Mucosa of stomach (tissue), 1 donor: ENCODE results near the gene CWC15.
"Not testable (repeated sequence)": the region's sequence is repeated elsewhere in the genome, so short reads cannot be mapped to it uniquely, and the experiment has no call there.

Experiments used
- H3K27me3 ChIP-seq: one replicate; pipeline ENCODE4 v1.7.0; 2013; ENCODE audit warnings: mild to moderate bottlenecking, low read length; ENCODE audit not compliant: control insufficient read depth, insufficient read depth
- H3K36me3 ChIP-seq: one replicate; pipeline ENCODE4 v1.7.0; 2013; ENCODE audit warnings: low read length; ENCODE audit not compliant: control insufficient read depth, insufficient read depth
- H3K4me1 ChIP-seq: one replicate; pipeline ENCODE4 v1.7.0; 2013; ENCODE audit warnings: mild to moderate bottlenecking, low read length; ENCODE audit not compliant: control insufficient read depth, insufficient read depth
- H3K4me3 ChIP-seq: one replicate; pipeline ENCODE4 v1.7.0; 2013; ENCODE audit warnings: low read length
- H3K9ac ChIP-seq: one replicate; pipeline ENCODE4 v1.7.0; 2013; ENCODE audit warnings: mild to moderate bottlenecking, low read length, moderate library complexity
- H3K9me3 ChIP-seq: one replicate; pipeline ENCODE4 v1.7.0; 2013; ENCODE audit warnings: mild to moderate bottlenecking, low read length, moderate library complexity; ENCODE audit not compliant: control insufficient read depth
- donor health status: Pancreatic carcinoma.

The CWC15 gene

DNA sequence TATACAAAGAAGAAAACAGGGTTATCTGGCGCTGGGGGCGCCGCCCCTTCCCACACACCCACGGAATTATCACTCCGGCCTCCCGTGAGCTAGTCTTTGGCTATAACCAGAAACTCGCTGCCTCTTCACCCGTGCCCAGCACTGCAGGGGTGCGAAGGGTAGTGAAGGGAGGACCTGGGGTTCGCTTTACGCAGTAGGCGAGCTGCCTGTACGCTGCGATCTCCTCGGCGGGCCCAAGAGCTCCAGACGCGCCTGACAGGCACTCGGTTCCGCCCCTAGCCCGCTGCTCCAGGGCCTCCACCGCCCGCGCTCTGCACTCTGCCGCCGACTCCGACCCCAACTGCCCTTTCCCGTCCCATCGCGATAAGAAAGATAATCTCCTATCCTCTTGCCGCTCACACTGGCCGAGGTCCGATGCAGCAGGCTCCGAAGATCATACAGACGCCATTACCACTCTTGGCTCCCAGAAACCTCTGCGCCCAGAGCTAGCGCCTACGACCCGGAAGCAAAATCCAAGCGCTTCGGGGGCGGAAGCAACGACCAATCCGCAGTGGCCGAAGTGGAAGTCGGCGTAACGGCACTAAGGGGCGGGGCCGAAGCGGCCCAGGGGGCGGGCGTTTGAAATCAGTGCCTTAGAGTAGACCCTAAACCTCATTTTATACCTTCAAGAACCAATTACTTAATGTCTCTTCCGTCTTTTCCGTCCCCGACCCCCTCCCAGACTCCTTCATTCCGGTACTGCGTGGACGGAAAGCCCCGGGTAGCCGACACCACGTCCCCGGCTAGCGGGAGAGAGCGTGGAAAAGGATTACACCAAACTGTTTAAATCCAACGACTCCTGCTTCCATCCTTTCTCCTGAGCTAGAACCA is at the start of gene CWC15, which contains the start of gene KDM4D:
Gene CWC15, minus strand, starts transcription at position 458 of the 870 bp plus-strand sequence. CDS start 1,371 bp downstream, outside the sequence.
Gene KDM4D, plus strand, starts transcription at position 611 of the 870 bp plus-strand sequence. CDS start 23,664 bp downstream, outside the sequence.
- Histone ChIP-seq H3K9ac (peak within 1 kb of the TSS; percentile 92), H3K36me3 (peaks cover 12% of the 10 kb centered on the region), H3K27me3 (no peaks in the 10 kb centered on the region), H3K9me3 (no peaks in the 10 kb centered on the region), H3K4me1 (peaks cover 5% of the 10 kb centered on the region), H3K4me3 (peak within 1 kb of the TSS; percentile 64)

DNA sequence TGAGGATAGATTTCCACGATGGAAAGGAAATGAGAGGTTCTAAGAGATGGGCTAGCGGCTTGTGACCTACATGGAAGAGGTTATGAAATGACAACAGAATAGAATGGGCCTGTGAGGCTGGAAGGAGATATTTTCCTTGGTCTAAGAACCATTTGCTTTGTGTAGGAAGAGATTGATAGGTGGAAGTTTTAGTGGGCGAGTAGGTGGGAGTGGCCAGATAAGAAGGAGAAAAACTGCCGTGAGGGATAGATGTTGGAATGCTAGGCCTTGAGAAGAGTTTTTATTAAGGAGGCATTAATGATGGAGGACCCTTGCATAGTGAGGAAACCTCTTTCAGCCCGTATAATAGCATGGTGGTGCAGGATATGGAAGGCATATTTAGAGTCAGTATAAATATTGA is 48.1 kb upstream of the CWC15 start:
- not testable (repeated sequence) for H3K4me1 ChIP-seq, H3K36me3 ChIP-seq, H3K27me3 ChIP-seq, H3K9me3 ChIP-seq, H3K4me3 ChIP-seq, H3K9ac ChIP-seq

DNA sequence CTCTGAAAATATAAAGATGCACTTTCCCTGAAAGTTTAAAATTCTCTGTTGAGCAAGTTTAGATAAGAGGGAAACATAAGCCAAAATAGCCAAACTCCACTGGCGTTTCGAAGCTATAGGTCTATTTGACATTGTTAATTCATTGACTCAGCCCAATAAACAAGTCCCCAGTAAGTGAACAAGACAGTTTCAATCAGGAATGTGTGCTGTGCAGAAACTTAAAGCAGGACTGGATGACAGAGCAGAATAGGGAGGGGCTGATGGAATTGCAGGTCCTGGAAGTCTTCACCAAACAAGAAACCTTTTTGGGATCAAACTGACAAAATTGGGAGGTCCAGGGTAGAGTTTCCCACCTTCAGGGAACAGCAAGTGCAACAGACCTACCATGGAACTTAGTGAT is 42.8 kb upstream of the CWC15 start:
- H3K9me3 ChIP-seq = no peaks in the 10 kb centered on the region
- no peak overlapping the region for H3K9ac ChIP-seq
- peaks cover 4% of the 10 kb centered on the region for H3K27me3 ChIP-seq
- no peaks in the 10 kb centered on the region for H3K4me1 ChIP-seq
- no peaks in the 10 kb centered on the region for H3K36me3 ChIP-seq
- no peak overlapping the region for H3K4me3 ChIP-seq

- Histone ChIP-seq H3K4me3 (no peak overlapping the region), H3K9ac (no peak overlapping the region), H3K9me3 (no peaks in the 10 kb centered on the region), H3K4me1 (no peaks in the 10 kb centered on the region), H3K27me3 (peaks cover 4% of the 10 kb centered on the region), H3K36me3 (no peaks in the 10 kb centered on the region)
These were observed 40.9 kb upstream of the CWC15 start for GRCh38 chr11:95014184-95014821.

DNA sequence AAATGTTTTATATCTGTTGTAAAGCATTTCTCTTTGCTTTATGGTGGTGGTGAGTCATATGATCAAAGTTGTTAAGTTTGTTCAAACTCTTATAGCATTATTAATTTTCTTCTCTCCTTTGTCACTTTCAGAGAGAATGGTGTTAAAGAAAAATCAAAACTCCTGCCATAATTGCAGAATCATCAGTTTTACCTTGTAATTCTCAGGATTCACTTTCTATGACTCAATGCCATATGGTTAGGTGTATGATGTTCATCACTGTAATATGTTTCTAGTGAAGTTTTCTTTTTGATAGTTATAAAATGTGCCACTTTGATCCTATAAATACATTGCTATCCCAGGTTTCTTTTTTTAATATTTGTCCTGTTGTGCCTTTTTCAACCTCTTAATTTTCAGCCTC is 38.0 kb upstream of the CWC15 start:
- Histone ChIP-seq H3K27me3 (peaks cover 4% of the 10 kb centered on the region), H3K9ac (no peak overlapping the region), H3K36me3 (no peaks in the 10 kb centered on the region), H3K4me3 (no peak overlapping the region), H3K9me3 (no peaks in the 10 kb centered on the region), H3K4me1 (no peaks in the 10 kb centered on the region)

- Histone ChIP-seq H3K4me3 (no peak overlapping the region), H3K9me3 (no peaks in the 10 kb centered on the region), H3K36me3 (no peaks in the 10 kb centered on the region), H3K9ac (no peak overlapping the region), H3K27me3 (no peaks in the 10 kb centered on the region), H3K4me1 (no peaks in the 10 kb centered on the region)
These were observed 32.3 kb upstream of the CWC15 start for GRCh38 chr11:95005642-95006041.

GRCh38 chr11:95003716-95004115 is 30.4 kb upstream of the CWC15 start:
- Histone ChIP-seq H3K36me3 (no peaks in the 10 kb centered on the region), H3K9me3 (no peaks in the 10 kb centered on the region), H3K9ac (no peak overlapping the region), H3K4me1 (no peaks in the 10 kb centered on the region), H3K4me3 (no peak overlapping the region), H3K27me3 (no peaks in the 10 kb centered on the region)

DNA sequence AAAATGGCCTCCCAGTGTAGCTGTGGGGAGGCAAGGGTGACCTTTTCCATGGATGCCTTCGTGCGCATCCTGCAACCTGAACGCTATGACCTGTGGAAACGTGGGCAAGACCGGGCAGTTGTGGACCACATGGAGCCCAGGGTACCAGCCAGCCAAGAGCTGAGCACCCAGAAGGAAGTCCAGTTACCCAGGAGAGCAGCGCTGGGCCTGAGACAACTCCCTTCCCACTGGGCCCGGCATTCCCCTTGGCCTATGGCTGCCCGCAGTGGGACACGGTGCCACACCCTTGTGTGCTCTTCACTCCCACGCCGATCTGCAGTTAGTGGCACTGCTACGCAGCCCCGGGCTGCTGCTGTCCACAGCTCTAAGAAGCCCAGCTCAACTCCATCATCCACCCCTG is 24.9 kb upstream of the CWC15 start:
- Histone ChIP-seq H3K4me1 (no peaks in the 10 kb centered on the region), H3K36me3 (no peaks in the 10 kb centered on the region), H3K27me3 (no peaks in the 10 kb centered on the region), H3K9me3 (no peaks in the 10 kb centered on the region), H3K4me3 (no peak overlapping the region), H3K9ac (no peak overlapping the region)

- Histone ChIP-seq H3K9me3 (no peaks in the 10 kb centered on the region), H3K4me1 (no peaks in the 10 kb centered on the region), H3K4me3 (no peak overlapping the region), H3K36me3 (no peaks in the 10 kb centered on the region), H3K9ac (no peak overlapping the region), H3K27me3 (no peaks in the 10 kb centered on the region)
These were observed 24.1 kb upstream of the CWC15 start for GRCh38 chr11:94997437-94997836.

DNA sequence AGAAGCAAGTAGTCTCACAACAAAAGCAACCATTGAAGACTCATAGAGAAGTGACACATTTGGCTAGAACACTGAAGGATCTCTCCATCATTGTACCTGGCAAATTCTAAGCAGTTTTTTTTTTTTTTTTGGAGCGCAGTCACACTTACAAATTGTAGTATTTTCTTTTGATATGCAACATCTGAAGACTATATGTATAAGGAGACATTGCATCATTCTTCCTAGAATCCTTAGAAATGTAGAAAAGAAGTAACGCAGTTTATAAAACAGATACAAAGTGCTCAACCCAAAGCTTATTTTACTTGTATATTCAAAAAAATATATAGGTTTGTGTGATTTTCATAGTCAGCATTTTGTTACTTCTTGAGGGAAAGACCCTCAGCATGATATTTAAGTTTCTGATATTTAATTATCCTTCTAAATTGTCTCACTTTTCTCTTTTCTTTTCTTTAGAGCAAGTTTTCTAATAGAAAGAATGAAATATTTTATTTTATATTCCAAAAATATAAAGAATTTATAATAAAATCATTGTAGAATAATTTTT is 20.1 kb upstream of the CWC15 start:
- H3K4me1 ChIP-seq = no peaks in the 10 kb centered on the region
- H3K9ac ChIP-seq = no peak overlapping the region
- H3K4me3 ChIP-seq = no peak overlapping the region

DNA sequence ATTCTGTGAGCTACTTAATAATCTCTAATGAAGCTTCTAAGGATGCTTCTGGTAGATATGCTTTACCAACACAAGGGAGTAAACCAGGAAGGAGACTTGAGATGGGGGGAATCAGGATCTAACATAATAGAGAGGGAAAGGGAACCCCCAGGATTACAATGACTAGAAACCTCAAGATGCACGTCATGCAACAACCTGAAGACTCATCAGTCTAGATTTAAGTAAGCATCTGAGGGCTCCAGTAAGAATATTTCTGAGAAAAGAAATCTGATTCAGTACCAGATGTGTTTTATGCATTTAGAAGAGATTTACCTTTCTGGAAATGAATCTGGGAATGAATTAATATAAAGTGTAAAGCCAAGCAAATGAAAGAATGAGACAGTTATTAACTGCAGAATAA is 15.4 kb upstream of the CWC15 start:
- H3K4me1 ChIP-seq = no peaks in the 10 kb centered on the region
- H3K27me3 ChIP-seq = no peaks in the 10 kb centered on the region
- no peaks in the 10 kb centered on the region for H3K36me3 ChIP-seq
- no peak overlapping the region for H3K9ac ChIP-seq
- no peaks in the 10 kb centered on the region for H3K9me3 ChIP-seq
- H3K4me3 ChIP-seq = no peak overlapping the region

More for the DNA sequence above, 20.1 kb upstream of the CWC15 start:
- H3K27me3 ChIP-seq = no peaks in the 10 kb centered on the region
- no peaks in the 10 kb centered on the region for H3K36me3 ChIP-seq
- no peaks in the 10 kb centered on the region for H3K9me3 ChIP-seq

- Histone ChIP-seq H3K9me3 (no peaks in the 10 kb centered on the region), H3K4me3 (no peak overlapping the region), H3K36me3 (no peaks in the 10 kb centered on the region), H3K4me1 (no peaks in the 10 kb centered on the region), H3K9ac (no peak overlapping the region), H3K27me3 (no peaks in the 10 kb centered on the region)
These were observed 14.0 kb upstream of the CWC15 start for GRCh38 chr11:94987378-94987777.
